HTR-8/SVneo (cell line): ENCODE measurements around the gene ADGRD1.
"Not testable (repeated sequence)": the region's sequence is repeated elsewhere in the genome, so short reads cannot be mapped to it uniquely, and the experiment has no call there.

ENCODE experiments used
- DNase-seq: peaks from one replicate; pipeline ENCODE4 v3.0.0; 2011; ENCODE audit warnings: low spot score, mixed read lengths; ENCODE audit not compliant: insufficient read length
- FAIRE-seq: peaks from 2 replicates; lab custom pipeline; 2011; peaks lifted over from hg19 to GRCh38; lab: Jason Lieb, UNC

Gene ADGRD1

GRCh38 chr12:130953771-130954543 lies at the start of gene ADGRD1:
TSS of gene ADGRD1 (plus strand) at chr12:130953907. CDS start at chr12:130954466, 559 bp downstream.
- FAIRE-seq = no peak

GRCh38 chr12:130904064-130904463 lies 49.6 kb upstream of the ADGRD1 start:
- FAIRE-seq (no peak), DNase-seq (no peak)

More at GRCh38 chr12:130953771-130954543, at the start of gene ADGRD1:
- DNase-seq = no peak

- not testable (repeated sequence) for DNase-seq, FAIRE-seq
Observed at GRCh38 chr12:130904936-130905455, 48.7 kb upstream of the ADGRD1 start.

- no peak for FAIRE-seq
- DNase-seq = no peak
Observed at GRCh38 chr12:130909111-130909510, 44.6 kb upstream of the ADGRD1 start.

GRCh38 chr12:130911193-130911592 lies 42.5 kb upstream of the ADGRD1 start:
- FAIRE-seq (no peak), DNase-seq (no peak)

GRCh38 chr12:130911933-130912332 lies 41.8 kb upstream of the ADGRD1 start:
- FAIRE-seq (no peak), DNase-seq (no peak)

- DNase-seq = peak; percentile 34
- no peak for FAIRE-seq
Observed at GRCh38 chr12:130916241-130916911, 37.3 kb upstream of the ADGRD1 start.

- DNase-seq (no peak), FAIRE-seq (no peak)
Observed at GRCh38 chr12:130917607-130918006, 36.1 kb upstream of the ADGRD1 start.

- FAIRE-seq (no peak), DNase-seq (no peak)
Observed at GRCh38 chr12:130919086-130919485, 34.6 kb upstream of the ADGRD1 start.

- no peak for DNase-seq
- no peak for FAIRE-seq
Observed at GRCh38 chr12:130920119-130920703, 33.5 kb upstream of the ADGRD1 start.

GRCh38 chr12:130920723-130921381 lies 32.9 kb upstream of the ADGRD1 start:
- DNase-seq (peak; percentile 37), FAIRE-seq (no peak)

- DNase-seq = no peak
- no peak for FAIRE-seq
Observed at GRCh38 chr12:130922511-130922953, 31.2 kb upstream of the ADGRD1 start.

- no peak for FAIRE-seq
- no peak for DNase-seq
Observed at GRCh38 chr12:130924966-130925665, 28.6 kb upstream of the ADGRD1 start.

GRCh38 chr12:130925666-130926015 lies 28.1 kb upstream of the ADGRD1 start:
- FAIRE-seq = no peak

GRCh38 chr12:130929363-130929762 lies 24.3 kb upstream of the ADGRD1 start:
- FAIRE-seq (no peak), DNase-seq (no peak)

More at GRCh38 chr12:130925666-130926015, 28.1 kb upstream of the ADGRD1 start:
- no peak for DNase-seq

GRCh38 chr12:130932061-130932930 lies 21.4 kb upstream of the ADGRD1 start:
- DNase-seq (no peak), FAIRE-seq (no peak)

GRCh38 chr12:130933269-130933995 lies 20.3 kb upstream of the ADGRD1 start:
- FAIRE-seq (no peak), DNase-seq (no peak)

- no peak for FAIRE-seq
- DNase-seq = no peak
Observed at GRCh38 chr12:130934753-130935152, 19.0 kb upstream of the ADGRD1 start.
